Stimulated activated CD4-positive, alpha-beta T cell treated with anti-CD3 and anti-CD28 coated beads, Interleukin-1b, Interleukin-23, amount 100 ng/mL, for 1 hour (primary cell): ENCODE measurements around the gene IFT88.

Source experiments
- DNase-seq, 2 donors: peaks; one replicate each; pipeline ENCODE4 v3.0.0-alpha.2; 2020; ENCODE audit warnings: low read depth in 2 of 2

The IFT88 gene

GRCh38 chr13:20686167-20686566 is 119.2 kb downstream of the IFT88 start:
- no peak for DNase-seq

- DNase-seq = no peak
Measured at GRCh38 chr13:20686863-20687579, 120.1 kb downstream of the IFT88 start.

- DNase-seq = no peak
Measured at GRCh38 chr13:20689291-20689690, 122.3 kb downstream of the IFT88 start.

GRCh38 chr13:20691616-20692015 is 124.7 kb downstream of the IFT88 start:
- no peak for DNase-seq

GRCh38 chr13:20696073-20696472 is 129.1 kb downstream of the IFT88 start:
- no peak for DNase-seq

GRCh38 chr13:20699715-20700114 is 132.8 kb downstream of the IFT88 start:
- DNase-seq = no peak

GRCh38 chr13:20700288-20700687 is 133.3 kb downstream of the IFT88 start:
- DNase-seq = no peak

GRCh38 chr13:20701461-20701860 is 134.5 kb downstream of the IFT88 start:
- no peak for DNase-seq

- no peak for DNase-seq
Measured at GRCh38 chr13:20702530-20702914, 135.6 kb downstream of the IFT88 start.

- DNase-seq = peak in 1 of 2 donors; percentile 12
Measured at GRCh38 chr13:20702915-20703779, 136.2 kb downstream of the IFT88 start, which contains the start of gene IL17D. TSS of gene IL17D (plus strand) at chr13:20703699. CDS start at chr13:20704002, 303 bp downstream.

- peak; percentile 22 to 54 for DNase-seq
Measured at GRCh38 chr13:20703780-20704458, 137.0 kb downstream of the IFT88 start.

- no peak for DNase-seq
Measured at GRCh38 chr13:20704459-20705069, 137.6 kb downstream of the IFT88 start.

- DNase-seq = no peak
Measured at GRCh38 chr13:20706661-20707060, 139.7 kb downstream of the IFT88 start.

- no peak for DNase-seq
Measured at GRCh38 chr13:20708216-20708615, 141.3 kb downstream of the IFT88 start.

GRCh38 chr13:20709369-20709768 is 142.4 kb downstream of the IFT88 start:
- DNase-seq = no peak

GRCh38 chr13:20709782-20710181 is 142.8 kb downstream of the IFT88 start:
- DNase-seq = no peak

- DNase-seq = no peak
Measured at GRCh38 chr13:20711301-20712044, 144.5 kb downstream of the IFT88 start.

- DNase-seq = no peak
Measured at GRCh38 chr13:20713014-20713376, 146.0 kb downstream of the IFT88 start.

- no peak for DNase-seq
Measured at GRCh38 chr13:20713751-20714150, 146.8 kb downstream of the IFT88 start.

- DNase-seq = no peak
Measured at GRCh38 chr13:20714161-20714560, 147.2 kb downstream of the IFT88 start.
